Mesendoderm (in vitro differentiated cells): Measurements from ENCODE around the gene PCDHB5.
"Not testable (repeated sequence)": the region's sequence is repeated elsewhere in the genome, so short reads cannot be mapped to it uniquely, and the experiment has no call there.

Experiments
- DNase-seq: peaks from one replicate; pipeline ENCODE4 v3.0.0; 2013
- H2AK5ac ChIP-seq: 2 replicates; pipeline ENCODE4 v1.6.1; 2013; ENCODE audit warnings: low read length, inconsistent platforms
- H2BK120ac ChIP-seq: 2 replicates; pipeline ENCODE4 v1.6.1; 2013; ENCODE audit warnings: low read depth, mild to moderate bottlenecking, low read length, moderate library complexity, mixed read lengths
- H2BK15ac ChIP-seq: replicated peaks from 2 replicates; pipeline ENCODE4 v1.6.1; 2013; ENCODE audit warnings: low read depth, mild to moderate bottlenecking, moderate library complexity
- H2BK5ac ChIP-seq: 2 replicates; pipeline ENCODE4 v1.6.1; 2013; ENCODE audit warnings: low read length, inconsistent platforms
- H3K18ac ChIP-seq: 2 replicates; pipeline ENCODE4 v1.6.1; 2013; ENCODE audit warnings: mild to moderate bottlenecking, low read length, mixed read lengths
- H3K23ac ChIP-seq: one replicate; pipeline ENCODE4 v1.6.1; 2013; ENCODE audit warnings: low read length
- H3K27ac ChIP-seq: 2 replicates; pipeline ENCODE4 v1.5.1; 2013; ENCODE audit warnings: low read depth, mild to moderate bottlenecking, inconsistent platforms, low read length, moderate library complexity
- H3K27me3 ChIP-seq: 2 replicates; pipeline ENCODE4 v1.6.1; 2013; ENCODE audit warnings: low read length, control low read depth, mild to moderate bottlenecking, inconsistent platforms; ENCODE audit not compliant: insufficient read depth, poor library complexity
- H3K36me3 ChIP-seq: 2 replicates; pipeline ENCODE4 v1.6.1; 2013; ENCODE audit warnings: low read length, inconsistent platforms; ENCODE audit not compliant: control insufficient read depth, insufficient read depth
- H3K4ac ChIP-seq: one replicate; pipeline ENCODE4 v1.6.1; 2013; ENCODE audit warnings: low read depth, mild to moderate bottlenecking, low read length, moderate library complexity
- H3K4me1 ChIP-seq: 2 replicates; pipeline ENCODE4 v1.6.1; 2013; ENCODE audit warnings: low read depth, low read length, inconsistent platforms; ENCODE audit not compliant: control insufficient read depth
- H3K4me2 ChIP-seq: 2 replicates; pipeline ENCODE4 v1.6.1; 2013; ENCODE audit warnings: low read length
- H3K4me3 ChIP-seq: 2 replicates; pipeline ENCODE4 v1.5.1; 2013; ENCODE audit warnings: mild to moderate bottlenecking, low read length
- H3K56ac ChIP-seq: one replicate; pipeline ENCODE4 v1.6.1; 2013; ENCODE audit warnings: low read length
- H3K79me1 ChIP-seq: 2 replicates; pipeline ENCODE4 v1.6.1; 2013; ENCODE audit warnings: low read length, inconsistent platforms
- H3K79me2 ChIP-seq: 2 replicates; pipeline ENCODE4 v1.6.1; 2013; ENCODE audit warnings: mild to moderate bottlenecking, low read length; ENCODE audit not compliant: control insufficient read depth, insufficient read depth
- H3K9ac ChIP-seq: 2 replicates; pipeline ENCODE4 v1.6.1; 2013; ENCODE audit warnings: low read length, inconsistent platforms
- H4K5ac ChIP-seq: one replicate; pipeline ENCODE4 v1.6.1; 2013; ENCODE audit warnings: low read length
- H4K8ac ChIP-seq: one replicate; pipeline ENCODE4 v1.6.1; 2013; ENCODE audit warnings: low read depth, mild to moderate bottlenecking, control low read depth, low read length, moderate library complexity
- WGBS: extraction: QIAGEN DNeasy Blood & Tissue Kit; methylation state at CpG from one replicate; pipeline ENCODE4 v1.1.7; 2013; ENCODE audit warnings: low lambda C conversion rate, missing lambda C conversion rate; ENCODE audit not compliant: insufficient coverage; ENCODE audit errors: extremely low coverage; 5-methylcytosine and 5-hydroxymethylcytosine counted together

Gene PCDHB5

DNA sequence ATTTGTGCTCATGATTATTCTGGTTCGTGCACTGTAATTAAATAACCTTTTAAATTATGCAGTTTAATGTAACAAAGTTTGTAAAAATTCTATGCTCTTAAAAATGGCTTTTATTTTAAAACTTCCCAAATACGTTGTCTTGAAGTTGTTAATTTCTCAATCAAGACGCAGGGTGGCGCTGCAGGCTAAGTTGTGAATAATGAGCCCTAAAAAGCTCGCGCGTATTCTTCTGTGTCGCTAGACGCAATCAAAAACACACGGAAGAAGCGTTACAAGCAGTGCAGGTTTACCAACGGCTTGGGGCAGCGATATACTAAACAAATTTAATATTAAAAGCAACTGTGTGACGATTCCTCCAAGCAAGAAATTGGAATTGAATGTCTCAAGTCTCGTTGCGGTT lies 13.4 kb upstream of the PCDHB5 start, which contains the start of gene PCDHB4:
TSS of gene PCDHB4 (plus strand) at position 256 of the 400 bp plus-strand sequence. CDS start 181 bp downstream, outside the sequence.
- no CpG with 5 or more reads among the region's 16 CpGs for WGBS
- Histone ChIP-seq H2AK5ac (no peak within 1 kb of the TSS), H3K18ac (no peak within 1 kb of the TSS), H4K5ac (no peak within 1 kb of the TSS), H3K4me1 (no peaks in the 10 kb centered on the region), H3K9ac (no peak within 1 kb of the TSS), H3K4ac (no peak within 1 kb of the TSS), H3K4me2 (no peak within 1 kb of the TSS), H3K36me3 (no peaks in the 10 kb centered on the region), H2BK5ac (no peak within 1 kb of the TSS), H2BK120ac (no peak within 1 kb of the TSS), H3K56ac (no peak within 1 kb of the TSS), H3K79me1 (no peaks in the 10 kb centered on the region), H3K27me3 (no peaks in the 10 kb centered on the region), H4K8ac (no peak within 1 kb of the TSS), H2BK15ac (no peak within 1 kb of the TSS), H3K23ac (no peak within 1 kb of the TSS), H3K27ac (no peak within 1 kb of the TSS), H3K79me2 (no peaks in the 10 kb centered on the region), H3K4me3 (no peak within 1 kb of the TSS)
- DNase-seq = peak; percentile 64

DNA sequence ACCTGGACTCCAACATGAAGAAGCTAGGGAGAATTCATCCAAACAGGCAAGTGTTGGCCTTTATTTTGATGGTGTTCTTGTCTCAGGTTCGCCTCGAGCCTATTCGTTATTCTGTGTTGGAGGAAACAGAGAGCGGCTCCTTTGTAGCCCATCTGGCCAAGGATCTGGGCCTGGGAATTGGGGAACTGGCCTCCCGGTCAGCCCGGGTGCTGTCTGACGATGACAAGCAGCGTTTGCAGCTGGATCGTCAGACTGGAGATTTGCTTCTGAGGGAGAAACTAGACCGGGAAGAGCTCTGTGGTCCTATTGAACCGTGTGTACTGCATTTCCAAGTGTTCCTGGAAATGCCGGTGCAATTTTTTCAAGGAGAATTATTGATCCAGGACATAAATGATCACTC lies 13.0 kb upstream of the PCDHB5 start:
- Histone ChIP-seq H3K27me3 (no peaks in the 10 kb centered on the region), H4K8ac (no peak overlapping the region), H3K4me3 (no peak overlapping the region), H3K56ac (no peak overlapping the region), H2BK5ac (no peak overlapping the region), H2AK5ac (no peak overlapping the region), H3K79me1 (no peaks in the 10 kb centered on the region), H3K4me2 (no peak overlapping the region), H3K23ac (no peak overlapping the region), H3K36me3 (no peaks in the 10 kb centered on the region), H3K4me1 (no peaks in the 10 kb centered on the region), H4K5ac (no peak overlapping the region), H2BK15ac (no peak overlapping the region), H3K9ac (no peak overlapping the region), H3K18ac (no peak overlapping the region), H3K4ac (no peak overlapping the region), H3K79me2 (no peaks in the 10 kb centered on the region), H2BK120ac (no peak overlapping the region), H3K27ac (no peak overlapping the region)
- no peak for DNase-seq
- no CpG with 5 or more reads among the region's 12 CpGs for WGBS

DNA sequence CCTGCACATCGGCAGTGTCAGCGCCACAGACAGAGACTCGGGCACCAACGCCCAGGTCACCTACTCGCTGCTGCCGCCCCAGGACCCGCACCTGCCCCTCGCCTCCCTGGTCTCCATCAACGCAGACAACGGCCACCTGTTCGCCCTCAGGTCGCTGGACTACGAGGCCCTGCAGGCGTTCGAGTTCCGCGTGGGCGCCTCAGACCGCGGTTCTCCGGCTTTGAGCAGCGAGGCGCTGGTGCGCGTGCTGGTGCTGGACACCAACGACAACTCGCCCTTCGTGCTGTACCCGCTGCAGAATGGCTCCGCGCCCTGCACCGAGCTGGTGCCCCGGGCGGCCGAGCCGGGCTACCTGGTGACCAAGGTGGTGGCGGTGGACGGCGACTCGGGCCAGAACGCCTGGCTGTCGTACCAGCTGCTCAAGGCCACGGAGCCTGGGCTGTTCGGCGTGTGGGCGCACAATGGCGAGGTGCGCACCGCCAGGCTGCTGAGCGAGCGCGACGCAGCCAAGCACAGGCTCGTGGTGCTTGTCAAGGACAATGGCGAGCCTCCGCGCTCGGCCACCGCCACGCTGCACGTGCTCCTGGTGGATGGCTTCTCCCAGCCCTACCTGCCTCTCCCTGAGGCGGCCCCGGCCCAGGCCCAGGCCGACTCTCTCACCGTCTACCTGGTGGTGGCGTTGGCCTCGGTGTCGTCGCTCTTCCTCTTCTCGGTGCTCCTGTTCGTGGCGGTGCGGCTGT lies 11.4 kb upstream of the PCDHB5 start:
- not testable (repeated sequence) for H3K56ac ChIP-seq, H2BK15ac ChIP-seq, H3K27ac ChIP-seq, H3K79me2 ChIP-seq, H3K18ac ChIP-seq, H3K4me2 ChIP-seq, H3K4ac ChIP-seq, H2BK5ac ChIP-seq, H3K23ac ChIP-seq, H4K5ac ChIP-seq, H3K4me1 ChIP-seq, H2BK120ac ChIP-seq, H3K36me3 ChIP-seq, H3K27me3 ChIP-seq, H4K8ac ChIP-seq, DNase-seq, H3K79me1 ChIP-seq, H3K4me3 ChIP-seq, H2AK5ac ChIP-seq, H3K9ac ChIP-seq
- WGBS = no CpG with 5 or more reads among the region's 73 CpGs

DNA sequence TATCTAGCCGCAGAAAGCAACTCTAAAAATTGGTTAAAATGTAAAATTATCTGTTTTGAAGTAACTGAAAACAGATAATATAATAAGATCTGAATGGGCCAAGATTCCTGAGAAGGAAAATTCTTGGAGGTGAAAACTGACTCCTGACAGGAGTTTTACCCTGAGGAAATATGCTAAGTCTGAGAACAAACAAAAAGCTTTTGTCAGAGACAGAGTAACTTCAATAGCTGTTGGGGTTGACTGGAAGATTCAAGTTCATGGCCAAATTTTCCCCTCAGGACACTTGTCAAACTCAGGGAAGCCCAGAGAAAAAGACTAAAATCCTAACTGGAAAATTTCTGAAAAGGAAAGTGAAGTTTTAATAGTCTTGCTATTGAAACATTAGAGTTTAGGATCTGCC lies 7.7 kb upstream of the PCDHB5 start:
- no peaks in the 10 kb centered on the region for H3K79me1 ChIP-seq
- no peaks in the 10 kb centered on the region for H3K79me2 ChIP-seq
- H2BK15ac ChIP-seq = no peak overlapping the region
- H3K4ac ChIP-seq = no peak overlapping the region
- H3K4me2 ChIP-seq = no peak overlapping the region
- H3K4me3 ChIP-seq = no peak overlapping the region
- H3K27me3 ChIP-seq = no peaks in the 10 kb centered on the region
- no peak overlapping the region for H3K23ac ChIP-seq
- H2BK120ac ChIP-seq = no peak overlapping the region
- H2BK5ac ChIP-seq = no peak overlapping the region
- no peak overlapping the region for H3K27ac ChIP-seq
- H3K56ac ChIP-seq = no peak overlapping the region
- peak; percentile 60 for DNase-seq
- no peak overlapping the region for H4K8ac ChIP-seq
- H3K9ac ChIP-seq = no peak overlapping the region
- no CpG with 5 or more reads among the region's 1 CpG for WGBS
- H3K36me3 ChIP-seq = no peaks in the 10 kb centered on the region
- no peak overlapping the region for H2AK5ac ChIP-seq
- H3K18ac ChIP-seq = no peak overlapping the region
- no peak overlapping the region for H4K5ac ChIP-seq
- H3K4me1 ChIP-seq = no peaks in the 10 kb centered on the region

DNA sequence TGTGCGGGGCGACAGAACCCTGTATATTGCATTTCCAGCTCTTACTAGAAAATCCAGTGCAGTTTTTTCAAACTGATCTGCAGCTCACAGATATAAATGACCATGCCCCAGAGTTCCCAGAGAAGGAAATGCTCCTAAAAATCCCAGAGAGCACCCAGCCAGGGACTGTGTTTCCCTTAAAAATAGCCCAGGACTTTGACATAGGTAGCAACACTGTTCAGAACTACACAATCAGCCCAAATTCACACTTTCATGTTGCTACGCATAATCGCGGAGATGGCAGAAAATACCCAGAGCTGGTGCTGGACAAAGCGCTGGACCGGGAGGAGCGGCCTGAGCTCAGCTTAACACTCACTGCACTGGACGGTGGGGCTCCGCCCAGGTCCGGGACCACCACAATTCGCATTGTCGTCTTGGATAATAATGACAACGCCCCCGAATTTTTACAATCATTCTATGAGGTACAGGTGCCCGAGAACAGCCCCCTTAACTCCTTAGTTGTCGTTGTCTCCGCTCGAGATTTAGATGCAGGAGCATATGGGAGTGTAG lies 786 bp downstream of the PCDHB5 start:
- Histone ChIP-seq H2BK15ac (no peak overlapping the region), H2BK5ac (no peak overlapping the region), H2AK5ac (no peak overlapping the region), H3K79me2 (no peaks in the 10 kb centered on the region), H4K8ac (no peak overlapping the region), H3K79me1 (no peaks in the 10 kb centered on the region), H3K4me3 (peak overlapping the region; percentile 42), H3K36me3 (no peaks in the 10 kb centered on the region), H3K4me1 (no peaks in the 10 kb centered on the region), H3K4ac (no peak overlapping the region), H4K5ac (no peak overlapping the region), H3K27me3 (no peaks in the 10 kb centered on the region), H3K23ac (no peak overlapping the region), H3K27ac (no peak overlapping the region), H3K56ac (peak overlapping the region; percentile 47), H3K4me2 (no peak overlapping the region), H3K9ac (peak overlapping the region; percentile 56), H2BK120ac (no peak overlapping the region), H3K18ac (no peak overlapping the region)
- no CpG with 5 or more reads among the region's 19 CpGs for WGBS
- no peak for DNase-seq
